Measurements from ENCODE around the gene CPE. TPM values are rescaled to one million over a fixed set of nuclear protein-coding genes. Genes with fewer than 3 reads are reported as not detected.

CPE gene
- total and polyA plus RNA-seq, 4 donors, result 3.0 to 5.6 (median 4.5) TPM

DNA sequence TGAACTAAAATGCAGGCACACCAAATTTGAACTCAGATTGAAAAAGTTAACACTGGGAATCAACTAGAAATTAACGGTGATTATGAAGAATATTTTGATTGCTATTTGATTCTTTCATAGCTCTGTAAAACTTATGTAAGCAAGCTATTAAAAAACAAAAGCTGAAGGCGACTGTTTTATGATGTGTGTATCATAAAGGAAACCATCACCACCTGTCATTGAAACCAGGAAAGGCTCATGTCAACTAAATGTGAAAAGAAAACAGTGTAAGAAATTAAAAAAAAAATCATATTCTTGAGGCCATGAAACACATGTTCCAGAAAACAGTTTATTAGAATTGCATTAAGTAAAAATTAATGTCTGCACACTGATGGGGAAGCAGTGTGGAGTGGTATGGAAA lies 24.2 kb downstream of the CPE start:
- Histone ChIP-seq H3K9ac (ENCODE audit: low read depth in 1 of 2, low read length in 2 of 2) (no peak overlapping the region), H3K4me1 (ENCODE audit: control insufficient read depth in 4 of 4, insufficient read depth in 4 of 4, low read length in 3 of 4) (no peaks in the 10 kb centered on the region), H3K4me3 (ENCODE audit: low read depth in 1 of 3, low read length in 3 of 3) (no peak overlapping the region), H3K27me3 (ENCODE audit: control insufficient read depth in 4 of 4, insufficient read depth in 4 of 4, low read length in 3 of 4) (no peaks in the 10 kb centered on the region), H3K9me3 (ENCODE audit: control insufficient read depth in 4 of 4, low read length in 3 of 4) (no peaks in the 10 kb centered on the region), H3K27ac (ENCODE audit: low read depth in 1 of 2, low read length in 2 of 2) (no peak overlapping the region), H3K36me3 (ENCODE audit: control insufficient read depth in 4 of 4, insufficient read depth in 3 of 4, low read depth in 1 of 4, low read length in 3 of 4) (no peaks in the 10 kb centered on the region)
- no peak for TF ChIP-seq JUND (IDR thresholded peaks at IDR 0.05)
- TF ChIP-seq FOXA1 (IDR thresholded peaks at IDR 0.05), result no peak
- TF ChIP-seq ATF3 (IDR thresholded peaks at IDR 0.05), result no peak
- TF ChIP-seq NR2F2 (IDR thresholded peaks at IDR 0.05), result no peak
- TF ChIP-seq, protein P1, sequence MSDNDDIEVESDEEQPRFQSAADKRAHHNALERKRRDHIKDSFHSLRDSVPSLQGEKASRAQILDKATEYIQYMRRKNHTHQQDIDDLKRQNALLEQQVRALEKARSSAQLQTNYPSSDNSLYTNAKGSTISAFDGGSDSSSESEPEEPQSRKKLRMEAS (IDR thresholded peaks at IDR 0.05), result no peak
- TF ChIP-seq HNF4G (IDR thresholded peaks at IDR 0.05), result no peak
- no peak for TF ChIP-seq RAD21 (IDR thresholded peaks at IDR 0.05)
- TF ChIP-seq ZBTB33 (IDR thresholded peaks at IDR 0.05), result no peak
- no peak for TF ChIP-seq TAF1 (conservative IDR thresholded peaks at IDR 0.05)
- no peak for TF ChIP-seq YY1 (IDR thresholded peaks at IDR 0.05)
- TF ChIP-seq REST (IDR thresholded peaks at IDR 0.05), result no peak
- no peak for TF ChIP-seq HNF4A (conservative IDR thresholded peaks at IDR 0.05)
- TF ChIP-seq GABPA (IDR thresholded peaks at IDR 0.05 in 1 of 2, conservative IDR thresholded peaks at IDR 0.05 in 1 of 2), result no peak
- no peak for TF ChIP-seq SP1 (IDR thresholded peaks at IDR 0.05)
- no peak for TF ChIP-seq RXRA (IDR thresholded peaks at IDR 0.05)
- no peak for TF ChIP-seq CTCF (IDR thresholded peaks at IDR 0.05; ENCODE audit: low read depth, low read length, missing input control)
- no peak for TF ChIP-seq FOXA2 (IDR thresholded peaks at IDR 0.05)
- no peak for TF ChIP-seq EGR1 (IDR thresholded peaks at IDR 0.05; ENCODE audit: low read depth in 2 of 2)
- no peak for DNase-seq (ENCODE audit: low spot score)
- WGBS, result 89% methylated on average over 2 of the region's 2 CpGs
